Uterus (tissue), 2 donors: ENCODE data around the gene ARHGEF10L.

Source experiments
- POLR2A ChIP-seq, 2 donors: fragments of 450-650 bp; IDR thresholded peaks; one replicate each; pipeline ENCODE4 v1.6.1; 2016; ENCODE audit warnings: antibody characterized with exemption in 2 of 2, mild to moderate bottlenecking in 1 of 2, moderate library complexity in 1 of 2
- TF ChIP-seq, protein P1 (sequence below), 4 experiments: fragments of 200-600 bp in 2 of 4; fragments of 450-650 bp in 2 of 4; sonication (generic) in 2 of 4; IDR thresholded peaks; one replicate each; pipeline ENCODE4 v1.5.1; 2016 to 2019; ENCODE audit warnings: antibody characterized with exemption in 4 of 4, mild to moderate bottlenecking in 2 of 4, moderate library complexity in 1 of 4

DNA sequence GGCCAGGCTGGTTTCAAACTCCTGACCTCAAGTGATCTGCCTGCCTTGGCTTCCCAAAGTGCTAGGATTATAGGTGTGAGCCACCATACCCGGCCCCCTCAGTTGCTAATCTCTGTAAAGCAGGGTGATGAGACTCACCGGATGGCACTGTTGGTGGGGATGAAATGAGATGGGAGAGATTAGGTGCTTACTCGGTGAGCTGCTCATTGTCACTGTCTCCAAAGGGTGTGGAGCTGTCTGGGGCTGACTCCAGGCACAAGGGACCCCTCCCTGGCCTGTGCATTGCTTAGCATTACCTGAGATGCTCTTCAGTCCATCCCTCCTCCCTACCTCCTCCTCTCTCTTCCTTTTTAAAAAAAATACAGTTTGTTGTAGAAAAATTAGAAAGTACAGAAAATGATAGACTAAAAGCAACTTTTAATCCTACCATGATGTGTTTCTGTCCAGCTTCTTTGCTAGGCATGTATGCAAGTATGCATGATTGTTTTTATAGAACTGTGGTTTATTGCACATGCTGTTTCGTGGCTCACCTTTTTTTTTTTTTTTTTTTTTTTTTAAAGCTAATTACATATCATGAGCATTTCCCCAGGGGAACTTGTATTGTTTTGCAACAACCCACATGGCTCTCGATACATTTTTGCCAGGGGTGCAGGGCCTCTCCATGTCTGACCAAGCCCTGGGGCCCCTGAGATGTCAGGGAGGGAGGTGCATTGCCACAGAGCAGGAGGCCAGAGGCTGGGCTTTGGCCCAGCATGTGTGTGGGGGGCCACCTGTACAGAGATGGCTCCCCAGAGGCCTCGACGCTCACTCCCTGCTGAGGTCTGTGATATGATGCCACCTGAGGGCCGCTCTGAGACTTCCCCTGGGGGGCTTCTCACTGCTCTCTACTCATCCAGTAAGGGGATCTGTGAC lies 55.4 kb downstream of the ARHGEF10L start:
- TF ChIP-seq, protein P1, sequence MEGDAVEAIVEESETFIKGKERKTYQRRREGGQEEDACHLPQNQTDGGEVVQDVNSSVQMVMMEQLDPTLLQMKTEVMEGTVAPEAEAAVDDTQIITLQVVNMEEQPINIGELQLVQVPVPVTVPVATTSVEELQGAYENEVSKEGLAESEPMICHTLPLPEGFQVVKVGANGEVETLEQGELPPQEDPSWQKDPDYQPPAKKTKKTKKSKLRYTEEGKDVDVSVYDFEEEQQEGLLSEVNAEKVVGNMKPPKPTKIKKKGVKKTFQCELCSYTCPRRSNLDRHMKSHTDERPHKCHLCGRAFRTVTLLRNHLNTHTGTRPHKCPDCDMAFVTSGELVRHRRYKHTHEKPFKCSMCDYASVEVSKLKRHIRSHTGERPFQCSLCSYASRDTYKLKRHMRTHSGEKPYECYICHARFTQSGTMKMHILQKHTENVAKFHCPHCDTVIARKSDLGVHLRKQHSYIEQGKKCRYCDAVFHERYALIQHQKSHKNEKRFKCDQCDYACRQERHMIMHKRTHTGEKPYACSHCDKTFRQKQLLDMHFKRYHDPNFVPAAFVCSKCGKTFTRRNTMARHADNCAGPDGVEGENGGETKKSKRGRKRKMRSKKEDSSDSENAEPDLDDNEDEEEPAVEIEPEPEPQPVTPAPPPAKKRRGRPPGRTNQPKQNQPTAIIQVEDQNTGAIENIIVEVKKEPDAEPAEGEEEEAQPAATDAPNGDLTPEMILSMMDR (IDR thresholded peaks at IDR 0.05) = no peak
- TF ChIP-seq POLR2A (IDR thresholded peaks at IDR 0.05) = no peak
